SU-DHL-6 (cell line): Measurements from ENCODE around the gene QSOX2.

Experiments
- H2AFZ ChIP-seq: fragments of 200-600 bp; sonication (generic); 2 replicates; pipeline ENCODE4 v1.6.1; 2014; ENCODE audit warnings: low read depth, mild to moderate bottlenecking, moderate library complexity, mixed read lengths, antibody characterized with exemption, low read length; ENCODE audit not compliant: severe bottlenecking
- H3F3A ChIP-seq: fragments of 200-600 bp; shearing (Covaris generic); 2 replicates; pipeline ENCODE4 v1.6.0; 2016; ENCODE audit warnings: antibody characterized with exemption, mild to moderate bottlenecking; ENCODE audit not compliant: insufficient read depth
- H3K27ac ChIP-seq: fragments of 200-600 bp; sonication (generic); 2 replicates; pipeline ENCODE4 v1.5.1; 2016; ENCODE audit warnings: low read depth, mild to moderate bottlenecking, low read length, moderate library complexity, mixed read lengths
- H3K27me3 ChIP-seq: fragments of 200-600 bp; sonication (generic), shearing (Covaris generic); 2 replicates; pipeline ENCODE4 v1.6.0; 2014; ENCODE audit warnings: mild to moderate bottlenecking, low read length
- H3K36me3 ChIP-seq: fragments of 200-600 bp; sonication (generic); 2 replicates; pipeline ENCODE4 v1.6.1; 2014; ENCODE audit warnings: mild to moderate bottlenecking, low read length, mixed read lengths
- H3K4me2 ChIP-seq: fragments of 300-600, 200-600 bp; shearing (Covaris generic), sonication (generic); 2 replicates; pipeline ENCODE4 v1.6.0; 2014; ENCODE audit warnings: low read length, low read depth, mild to moderate bottlenecking; ENCODE audit not compliant: poor library complexity, severe bottlenecking
- H3K4me3 ChIP-seq: fragments of 200-600 bp; sonication (generic); 2 replicates; pipeline ENCODE4 v1.5.1; 2014; ENCODE audit warnings: antibody characterized with exemption, low read length, mild to moderate bottlenecking, mixed read lengths; ENCODE audit not compliant: insufficient read depth, poor library complexity, severe bottlenecking
- H3K79me2 ChIP-seq: fragments of 200-600 bp; sonication (generic); 2 replicates; pipeline ENCODE4 v1.6.1; 2014; ENCODE audit warnings: mild to moderate bottlenecking, low read length, moderate library complexity; ENCODE audit not compliant: insufficient read depth
- H3K9ac ChIP-seq: fragments of 200-600 bp; sonication (generic); 2 replicates; pipeline ENCODE4 v1.7.0; 2014; ENCODE audit warnings: mild to moderate bottlenecking, low read length
- H3K9me2 ChIP-seq: fragments of 200-600 bp; sonication (generic); replicated peaks from 2 replicates; pipeline ENCODE4 v1.6.1; 2014; ENCODE audit warnings: low read length; ENCODE audit not compliant: insufficient read depth
- H3K9me3 ChIP-seq: fragments of 200-600 bp; sonication (generic); 2 replicates; pipeline ENCODE4 v1.6.1; 2014; ENCODE audit warnings: low read length, mixed read lengths; ENCODE audit not compliant: insufficient read depth
- H4K20me1 ChIP-seq: fragments of 200-600 bp; sonication (generic); 2 replicates; pipeline ENCODE4 v1.6.1; 2014; ENCODE audit warnings: low read depth, mild to moderate bottlenecking, antibody characterized with exemption, low read length, moderate library complexity, mixed read lengths
- EZH2phosphoT487 ChIP-seq: fragments of 200-600 bp; sonication (generic), shearing (Covaris generic); conservative IDR thresholded peaks from 2 replicates; pipeline ENCODE4 v1.6.1; 2018; ENCODE audit warnings: mild to moderate bottlenecking, antibody characterized with exemption, low read length, moderate library complexity, mixed read lengths
- TF ChIP-seq, protein P1 (sequence below): fragments of 200-600 bp; sonication (generic); IDR thresholded peaks from one replicate; pipeline ENCODE4 v1.5.1; 2017; ENCODE audit warnings: antibody characterized with exemption, mild to moderate bottlenecking, low read length, moderate library complexity; ENCODE audit not compliant: insufficient read depth, poor library complexity, severe bottlenecking

QSOX2 gene

DNA sequence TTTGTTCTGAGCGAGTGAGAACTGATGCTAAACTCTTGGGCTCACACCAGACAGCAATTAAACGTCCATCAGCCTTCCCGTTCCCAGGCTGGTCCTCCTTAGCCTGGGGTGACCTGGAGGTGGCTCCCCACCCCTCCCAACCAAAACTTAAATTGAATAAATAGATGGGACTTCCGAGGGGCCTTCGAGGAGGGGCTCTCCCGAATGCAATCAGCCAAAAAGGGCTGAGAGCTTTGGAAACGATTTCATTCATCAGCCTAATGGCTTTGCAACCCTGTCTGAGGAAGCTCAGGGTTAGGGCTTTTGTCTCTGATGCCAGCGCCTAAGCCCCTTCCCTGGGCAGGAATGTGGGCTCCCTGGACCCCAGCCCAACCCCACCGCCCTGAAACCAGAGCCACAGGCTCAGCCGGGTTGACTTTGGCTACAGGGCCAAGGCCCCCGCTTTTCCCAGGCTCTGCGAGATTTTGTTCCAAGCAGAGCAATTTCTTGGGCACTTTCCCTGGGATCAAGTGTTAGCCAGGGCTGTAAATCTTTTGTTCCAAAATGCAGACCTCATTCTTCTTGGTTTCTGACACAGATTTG is 69.9 kb downstream of the QSOX2 start:
- Histone ChIP-seq H3K9me3 (no peaks in the 10 kb centered on the region), H3K4me3 (no peak overlapping the region), H4K20me1 (no peaks in the 10 kb centered on the region), H3K9ac (no peak overlapping the region), H3K36me3 (no peaks in the 10 kb centered on the region), H3K4me2 (no peak overlapping the region), H3K79me2 (no peaks in the 10 kb centered on the region), H3F3A (no peaks in the 10 kb centered on the region), H3K27me3 (no peaks in the 10 kb centered on the region), H3K27ac (no peak overlapping the region), H2AFZ (no peak overlapping the region), H3K9me2 (no peaks in the 10 kb centered on the region)
- TF ChIP-seq EZH2phosphoT487: no peak
- TF ChIP-seq, protein P1, sequence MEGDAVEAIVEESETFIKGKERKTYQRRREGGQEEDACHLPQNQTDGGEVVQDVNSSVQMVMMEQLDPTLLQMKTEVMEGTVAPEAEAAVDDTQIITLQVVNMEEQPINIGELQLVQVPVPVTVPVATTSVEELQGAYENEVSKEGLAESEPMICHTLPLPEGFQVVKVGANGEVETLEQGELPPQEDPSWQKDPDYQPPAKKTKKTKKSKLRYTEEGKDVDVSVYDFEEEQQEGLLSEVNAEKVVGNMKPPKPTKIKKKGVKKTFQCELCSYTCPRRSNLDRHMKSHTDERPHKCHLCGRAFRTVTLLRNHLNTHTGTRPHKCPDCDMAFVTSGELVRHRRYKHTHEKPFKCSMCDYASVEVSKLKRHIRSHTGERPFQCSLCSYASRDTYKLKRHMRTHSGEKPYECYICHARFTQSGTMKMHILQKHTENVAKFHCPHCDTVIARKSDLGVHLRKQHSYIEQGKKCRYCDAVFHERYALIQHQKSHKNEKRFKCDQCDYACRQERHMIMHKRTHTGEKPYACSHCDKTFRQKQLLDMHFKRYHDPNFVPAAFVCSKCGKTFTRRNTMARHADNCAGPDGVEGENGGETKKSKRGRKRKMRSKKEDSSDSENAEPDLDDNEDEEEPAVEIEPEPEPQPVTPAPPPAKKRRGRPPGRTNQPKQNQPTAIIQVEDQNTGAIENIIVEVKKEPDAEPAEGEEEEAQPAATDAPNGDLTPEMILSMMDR: no peak

DNA sequence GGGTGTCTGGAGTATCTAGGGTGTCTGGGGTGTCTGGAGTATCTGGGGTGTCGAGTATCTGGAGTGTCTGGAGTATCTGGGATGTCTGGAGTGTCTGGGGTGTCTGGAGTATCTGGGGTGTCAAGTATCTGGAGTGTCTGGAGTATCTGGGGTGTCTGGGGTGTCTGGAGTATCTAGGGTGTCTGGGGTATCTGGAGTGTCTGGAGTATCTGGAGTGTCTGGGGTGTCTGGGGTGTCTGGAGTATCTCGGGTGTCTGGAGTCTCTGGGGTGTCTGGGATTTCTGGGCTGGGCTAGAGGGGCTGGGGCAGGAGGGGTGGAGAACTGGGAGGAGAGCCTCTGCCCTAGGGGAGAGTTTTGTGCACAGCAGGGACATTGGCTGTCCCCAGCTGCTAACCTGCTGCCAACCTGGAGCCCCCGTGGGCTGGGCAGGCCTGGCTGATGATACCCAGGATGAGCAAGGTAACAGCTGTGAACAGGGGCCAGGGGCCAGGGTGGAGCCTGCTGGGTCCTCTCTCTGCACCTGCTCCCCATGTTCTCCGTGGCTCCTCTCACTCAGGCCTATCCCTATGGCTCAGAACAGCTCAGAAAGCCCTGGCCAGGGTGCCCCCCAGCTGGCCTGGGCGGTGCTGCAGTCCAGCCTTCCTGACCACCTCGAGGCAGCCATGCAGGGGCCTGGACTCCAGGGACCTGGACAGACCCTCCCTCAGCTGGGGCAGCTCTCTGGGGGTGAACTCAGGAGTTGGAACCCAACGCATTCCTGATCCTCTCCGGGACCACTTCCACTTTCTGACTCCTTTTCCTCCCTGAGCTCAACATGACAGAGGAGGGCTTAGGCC is 70.6 kb downstream of the QSOX2 start:
- H3K27me3 ChIP-seq: no peaks in the 10 kb centered on the region
- no peak overlapping the region for H3K27ac ChIP-seq
- H3K36me3 ChIP-seq: no peaks in the 10 kb centered on the region
- H3K4me2 ChIP-seq: no peak overlapping the region
- no peak overlapping the region for H3K9ac ChIP-seq
- H4K20me1 ChIP-seq: no peaks in the 10 kb centered on the region
- no peaks in the 10 kb centered on the region for H3K9me2 ChIP-seq
- no peak overlapping the region for H2AFZ ChIP-seq
- H3K79me2 ChIP-seq: no peaks in the 10 kb centered on the region
- H3K4me3 ChIP-seq: no peak overlapping the region
- TF ChIP-seq, protein P1: no peak
- no peak for TF ChIP-seq EZH2phosphoT487
- no peaks in the 10 kb centered on the region for H3K9me3 ChIP-seq
- H3F3A ChIP-seq: no peaks in the 10 kb centered on the region

DNA sequence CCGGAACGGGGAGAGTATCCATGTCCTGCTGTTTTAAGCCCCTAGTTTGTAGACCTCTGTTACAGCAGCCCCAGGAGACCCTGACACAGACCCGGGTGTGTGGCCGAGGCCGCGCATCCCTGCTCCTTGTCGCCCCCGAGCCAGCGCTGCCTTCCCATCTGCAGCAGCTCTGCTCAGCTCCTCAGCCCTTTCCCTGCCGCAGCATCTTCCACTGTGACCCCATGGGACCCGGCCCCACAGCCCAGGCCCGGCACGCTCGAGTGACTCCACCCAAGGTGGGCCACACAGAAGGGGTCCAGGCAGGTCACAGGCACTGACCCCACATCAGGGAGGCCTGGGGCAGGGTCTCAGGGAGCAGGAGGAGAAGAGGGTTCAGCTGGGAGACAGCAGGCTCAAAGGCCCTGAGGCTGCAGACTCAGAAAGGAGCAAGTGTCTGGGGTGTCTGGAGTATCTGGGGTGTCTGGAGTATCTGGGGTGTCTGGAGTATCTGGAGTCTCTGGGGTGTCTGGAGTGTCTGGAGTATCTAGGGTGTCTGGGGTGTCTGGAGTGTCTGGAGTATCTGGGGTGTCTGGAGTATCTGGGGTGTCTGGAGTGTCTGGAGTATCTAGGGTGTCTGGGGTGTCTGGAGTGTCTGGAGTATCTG is 71.8 kb downstream of the QSOX2 start:
- no peak overlapping the region for H3K27ac ChIP-seq
- TF ChIP-seq EZH2phosphoT487: no peak
- TF ChIP-seq, protein P1: no peak
- H3K27me3 ChIP-seq: no peaks in the 10 kb centered on the region
- H3F3A ChIP-seq: no peaks in the 10 kb centered on the region
- no peaks in the 10 kb centered on the region for H4K20me1 ChIP-seq
- no peaks in the 10 kb centered on the region for H3K36me3 ChIP-seq
- H3K9me2 ChIP-seq: no peaks in the 10 kb centered on the region
- H3K4me2 ChIP-seq: no peak overlapping the region
- no peak overlapping the region for H2AFZ ChIP-seq
- no peaks in the 10 kb centered on the region for H3K9me3 ChIP-seq
- H3K4me3 ChIP-seq: no peak overlapping the region
- no peak overlapping the region for H3K9ac ChIP-seq
- no peaks in the 10 kb centered on the region for H3K79me2 ChIP-seq
